IMR-90 (cell line): ENCODE measurements around the gene CDC42EP5. TPM values are rescaled to one million over a fixed set of nuclear protein-coding genes. Genes with fewer than 3 reads are reported as not detected.

Source experiments
- ATAC-seq: fragments of 200-7000 bp; cut with Tn5 transposase; 2 replicates; pipeline ENCODE4 v1.9.1; 2020; ENCODE audit warnings: low read depth, mild to moderate bottlenecking, moderate library complexity
- BruUV-seq: library from RNA; stranded (reverse); fragments of 400-500 nt; replicated peaks from 2 replicates; lab custom pipeline; 2021; lab: Mats Ljungman, UMichigan
- CTCF ChIA-PET: fragments of 300-600 bp; formaldehyde crosslinking; extraction: SDS; loops from one replicate; lab custom pipeline; 2021; ENCODE audit warnings: antibody characterized with exemption; lab: Yijun Ruan, JAX
- POLR2A ChIA-PET: fragments of 300-600 bp; sonication (Branson Sonifier 250); formaldehyde crosslinking; loops from one replicate; lab custom pipeline; 2022; ENCODE audit warnings: antibody characterized with exemption; ENCODE audit not compliant: unreplicated experiment; lab: Charles Lee
- DNase-seq: peaks from one replicate; pipeline ENCODE4 v3.0.0; 2013
- H2AFZ ChIP-seq: replicated peaks from 2 replicates; pipeline ENCODE3; 2013; ENCODE audit warnings: low read length, mild to moderate bottlenecking; ENCODE audit not compliant: poor library complexity
- H2AK5ac ChIP-seq: 2 replicates; pipeline ENCODE4 v1.6.1; 2013; ENCODE audit warnings: low read depth, low read length, inconsistent platforms
- H2AK9ac ChIP-seq: replicated peaks from 2 replicates; pipeline ENCODE3; 2013; ENCODE audit warnings: mild to moderate bottlenecking, low read depth, low read length, moderate library complexity; ENCODE audit not compliant: poor library complexity
- H2BK120ac ChIP-seq: 2 replicates; pipeline ENCODE4 v1.6.1; 2013; ENCODE audit warnings: low read depth, low read length, inconsistent platforms
- H2BK15ac ChIP-seq: 3 replicates; pipeline ENCODE4 v1.6.1; 2013; ENCODE audit warnings: low read depth, low read length, inconsistent platforms
- H2BK20ac ChIP-seq: 2 replicates; pipeline ENCODE4 v1.6.1; 2013; ENCODE audit warnings: low read depth, mild to moderate bottlenecking, inconsistent platforms, low read length, moderate library complexity
- H2BK5ac ChIP-seq: 2 replicates; pipeline ENCODE4 v1.6.1; 2013; ENCODE audit warnings: mild to moderate bottlenecking, low read depth, low read length, inconsistent platforms; ENCODE audit not compliant: poor library complexity, severe bottlenecking
- H3K14ac ChIP-seq: replicated peaks from 2 replicates; pipeline ENCODE4 v1.6.1; 2013; ENCODE audit warnings: low read depth, low read length, inconsistent platforms
- H3K18ac ChIP-seq: 2 replicates; pipeline ENCODE4 v1.6.1; 2013; ENCODE audit warnings: low read depth, low read length, control low read depth
- H3K23ac ChIP-seq: 2 replicates; pipeline ENCODE4 v1.6.1; 2013; ENCODE audit warnings: low read depth, low read length, inconsistent platforms
- H3K27ac ChIP-seq: 2 replicates; pipeline ENCODE4 v1.5.1; 2013; ENCODE audit warnings: mild to moderate bottlenecking, control low read depth, low read length; ENCODE audit not compliant: insufficient read depth
- H3K27me3 ChIP-seq: 2 replicates; pipeline ENCODE4 v1.6.1; 2013; ENCODE audit warnings: low read length; ENCODE audit not compliant: control insufficient read depth, insufficient read depth
- H3K36me3 ChIP-seq: 2 replicates; pipeline ENCODE4 v1.6.1; 2013; ENCODE audit warnings: low read length, mixed read lengths; ENCODE audit not compliant: control insufficient read depth, insufficient read depth
- H3K4ac ChIP-seq: 2 replicates; pipeline ENCODE4 v1.6.1; 2013; ENCODE audit warnings: low read depth, low read length, inconsistent platforms
- H3K4me1 ChIP-seq: 2 replicates; pipeline ENCODE4 v1.6.1; 2013; ENCODE audit warnings: low read length, mixed read lengths; ENCODE audit not compliant: control insufficient read depth, insufficient read depth
- H3K4me2 ChIP-seq: 2 replicates; pipeline ENCODE4 v1.6.1; 2013; ENCODE audit warnings: low read depth, mild to moderate bottlenecking, control low read depth, low read length, moderate library complexity
- H3K4me3 ChIP-seq: 2 replicates; pipeline ENCODE4 v1.5.1; 2013; ENCODE audit warnings: low read depth, mild to moderate bottlenecking, control low read depth, low read length, moderate library complexity; ENCODE audit not compliant: insufficient read depth
- H3K56ac ChIP-seq: 2 replicates; pipeline ENCODE4 v1.6.1; 2013; ENCODE audit warnings: low read length, inconsistent platforms; ENCODE audit not compliant: insufficient read depth; ENCODE audit errors: extremely low read depth
- H3K79me1 ChIP-seq, 2 experiments: 2 replicates each; pipeline ENCODE4 v1.6.1; 2013; ENCODE audit warnings: low read length in 2 of 2, inconsistent platforms in 1 of 2, low read depth in 1 of 2
- H3K9ac ChIP-seq: 2 replicates; pipeline ENCODE4 v1.6.1; 2013; ENCODE audit warnings: low read depth, low read length, control low read depth
- H3K9me1 ChIP-seq: 2 replicates; pipeline ENCODE4 v1.6.1; 2013; ENCODE audit warnings: low read length, inconsistent platforms; ENCODE audit not compliant: insufficient read depth
- H3K9me3 ChIP-seq: 2 replicates; pipeline ENCODE4 v1.6.1; 2013; ENCODE audit warnings: low read length; ENCODE audit not compliant: control insufficient read depth, insufficient read depth
- H4K20me1 ChIP-seq: 2 replicates; pipeline ENCODE4 v1.6.1; 2013; ENCODE audit warnings: low read length, inconsistent platforms; ENCODE audit not compliant: insufficient read depth
- H4K5ac ChIP-seq: 2 replicates; pipeline ENCODE4 v1.6.1; 2013; ENCODE audit warnings: mild to moderate bottlenecking, low read depth, low read length, control low read depth
- H4K8ac ChIP-seq, 2 experiments: 2 replicates each; pipeline ENCODE4 v1.6.1; 2013; ENCODE audit warnings: low read depth in 2 of 2, low read length in 2 of 2, control low read depth in 1 of 2, inconsistent platforms in 1 of 2
- H4K91ac ChIP-seq: 2 replicates; pipeline ENCODE4 v1.6.1; 2013; ENCODE audit warnings: low read depth, low read length, inconsistent platforms; ENCODE audit not compliant: insufficient read depth
- BHLHE40 ChIP-seq: fragments of 150-350 bp; IDR thresholded peaks from 2 replicates; pipeline ENCODE4 v1.6.1; 2016; ENCODE audit warnings: mild to moderate bottlenecking, low read depth, low read length
- CEBPB ChIP-seq: IDR thresholded peaks from 2 replicates; pipeline ENCODE4 v1.6.1; 2012; ENCODE audit warnings: low read depth, low read length, improper control_type of control experiment
- CHD1 ChIP-seq: IDR thresholded peaks from 2 replicates; pipeline ENCODE4 v1.6.1; 2012; ENCODE audit warnings: low read depth, low read length, improper control_type of control experiment
- ELK1 ChIP-seq: fragments of 150-350 bp; IDR thresholded peaks from 2 replicates; pipeline ENCODE4 v1.6.1; 2016; ENCODE audit warnings: low read depth, mild to moderate bottlenecking, low read length, moderate library complexity, borderline replicate concordance
- MXI1 ChIP-seq: IDR thresholded peaks from 2 replicates; pipeline ENCODE4 v1.6.1; 2012; ENCODE audit warnings: low read depth, mild to moderate bottlenecking, low read length, moderate library complexity, borderline replicate concordance
- RAD21 ChIP-seq: IDR thresholded peaks from 2 replicates; pipeline ENCODE4 v1.6.1; 2012; ENCODE audit warnings: low read length, improper control_type of control experiment
- RCOR1 ChIP-seq: IDR thresholded peaks from 2 replicates; pipeline ENCODE4 v1.6.1; 2012; ENCODE audit warnings: mild to moderate bottlenecking, low read length, improper control_type of control experiment; ENCODE audit not compliant: insufficient replicate concordance
- WGBS, 2 experiments: methylation state at CpG; one replicate each; pipeline versions ENCODE4 v1.1.5 to v1.1.7; 2013; ENCODE audit warnings: missing lambda C conversion rate in 2 of 2; ENCODE audit not compliant: insufficient read length in 1 of 2; ENCODE audit errors: extremely low coverage in 2 of 2; 5-methylcytosine and 5-hydroxymethylcytosine counted together
- dilution Hi-C: fragments of 300-500 bp; cut with HindIII; formaldehyde crosslinking; loops from one replicate; pipeline ENCODE4 v1.14.3; 2018; ENCODE audit warnings: low sequenced_read_pairs; ENCODE audit not compliant: unreplicated experiment
- in situ Hi-C: fragments of 300-500 bp; cut with MboI; formaldehyde crosslinking; loops from 3 replicates; pipeline ENCODE4 v1.14.3; 2019; ENCODE audit warnings: low sequenced_read_pairs, inconsistent platforms, mixed read lengths
- intact Hi-C: fragments of 100-400 bp; cut with micrococcal nuclease; formaldehyde crosslinking; loops from 2 replicates; pipeline ENCODE4 v1.10.0; 2022
- polyA plus RNA-seq, 3 experiments: library from polyadenylated mRNA; depleted of rRNA; stranded (reverse); fragments of >200 nt; gene quantifications; 2 replicates each; pipeline ENCODE4 v1.2.3, GENCODE V29; 2012; ENCODE audit warnings: low replicate concordance in 1 of 3
- total RNA-seq: library from RNA; depleted of rRNA; stranded (reverse); fragments of >200 nt; gene quantifications from 2 replicates; pipeline ENCODE4 v1.2.3, GENCODE V29; 2012

Gene CDC42EP5
- total and polyA plus RNA-seq, 2 of the 4 experiments (the other 2 are of a cell fraction) = 7.2 to 25.3 TPM

GRCh38 chr19:54482889-54483288 is 9.8 kb upstream of the CDC42EP5 start:
- Histone ChIP-seq H3K9ac (no peak overlapping the region), H2BK15ac (no peak overlapping the region), H3K14ac (no peak overlapping the region), H2AK9ac (no peak overlapping the region), H2BK20ac (no peak overlapping the region), H3K4me3 (no peak overlapping the region), H3K9me3 (no peaks in the 10 kb centered on the region), H4K20me1 (no peaks in the 10 kb centered on the region), H3K23ac (no peak overlapping the region), H3K36me3 (no peaks in the 10 kb centered on the region), H3K9me1 (no peaks in the 10 kb centered on the region), H3K56ac (no peak overlapping the region), H2AFZ (no peak overlapping the region), H3K18ac (no peak overlapping the region), H2BK5ac (no peak overlapping the region), H4K91ac (no peak overlapping the region), H2AK5ac (no peak overlapping the region), H3K4ac (no peak overlapping the region), H4K5ac (no peak overlapping the region), H4K8ac (no peak overlapping the region), H3K27me3 (0 out of 2 replicates have a peak, but pooled peaks cover 2% of the 10 kb centered on the region), H2BK120ac (no peak overlapping the region), H3K27ac (no peak overlapping the region), H3K79me1 (no peaks in the 10 kb centered on the region), H3K4me1 (no peaks in the 10 kb centered on the region), H3K4me2 (no peak overlapping the region)
- ChIA-PET POLR2A (no interaction called here), CTCF (interaction anchor here (1.8 kb wide), 1 partner anchor 197 kb away, joined by 6 read pairs; no protein-coding TSS in a partner anchor)
- in situ Hi-C loops (no loop called here), dilution Hi-C loops (no loop called here), intact Hi-C loops (no loop called here)
- DNase-seq (no peak), ATAC-seq (no peak)
- TF ChIP-seq RCOR1 = no peak
- no peak for TF ChIP-seq CHD1
- no peak for TF ChIP-seq MXI1
- no peak for TF ChIP-seq ELK1
- no peak for TF ChIP-seq BHLHE40
- TF ChIP-seq RAD21 = no peak
- no peak for TF ChIP-seq CEBPB
- BruUV-seq = no TSS peak
- no CpG with 5 or more reads among the region's 3 CpGs for WGBS, 2 experiments
